COLO668 (cell line): ENCODE results near the gene HIPK1.

Experiments used
- DNase-seq: peaks from one replicate; lab custom pipeline; 2025; ENCODE audit not compliant: unreplicated experiment; lab: John Stamatoyannopoulos, UW

HIPK1 gene

GRCh38 chr1:113928941-113929749 lies at the start of gene HIPK1:
Gene HIPK1, plus strand, starts transcription at chr1:113929324.
- peak; percentile 98 for DNase-seq

- DNase-seq: no peak
Observed at GRCh38 chr1:113879739-113880038, 49.4 kb upstream of the HIPK1 start.

GRCh38 chr1:113881661-113882060 lies 47.5 kb upstream of the HIPK1 start:
- no peak for DNase-seq

GRCh38 chr1:113886417-113887401 lies 42.4 kb upstream of the HIPK1 start:
- no peak for DNase-seq

GRCh38 chr1:113887402-113888175 lies 41.5 kb upstream of the HIPK1 start, which contains the start of gene BCL2L15:
Gene BCL2L15, minus strand, starts transcription at chr1:113887581. Its CDS starts 206 bp downstream, at chr1:113887375.
- no peak for DNase-seq

GRCh38 chr1:113890816-113891215 lies 38.3 kb upstream of the HIPK1 start:
- no peak for DNase-seq

- DNase-seq: no peak
Observed at GRCh38 chr1:113891631-113892220, 37.4 kb upstream of the HIPK1 start.

GRCh38 chr1:113893267-113893666 lies 35.9 kb upstream of the HIPK1 start:
- DNase-seq: no peak

- DNase-seq: no peak
Observed at GRCh38 chr1:113895098-113895497, 34.0 kb upstream of the HIPK1 start.

GRCh38 chr1:113895961-113896360 lies 33.2 kb upstream of the HIPK1 start:
- DNase-seq: no peak

GRCh38 chr1:113898241-113898814 lies 30.8 kb upstream of the HIPK1 start:
- DNase-seq: no peak

- no peak for DNase-seq
Observed at GRCh38 chr1:113899111-113899510, 30.0 kb upstream of the HIPK1 start.

GRCh38 chr1:113901191-113901590 lies 27.9 kb upstream of the HIPK1 start:
- DNase-seq: no peak

GRCh38 chr1:113903501-113904292 lies 25.4 kb upstream of the HIPK1 start:
- peak; percentile 27 for DNase-seq

GRCh38 chr1:113904293-113904673 lies 24.8 kb upstream of the HIPK1 start:
- DNase-seq: no peak

GRCh38 chr1:113904674-113905434 lies 24.3 kb upstream of the HIPK1 start, which contains the start of the genes AP4B1 and DCLRE1B:
Gene AP4B1, minus strand, starts transcription at chr1:113904799. Its CDS starts 82 bp downstream, at chr1:113904717.
Gene DCLRE1B, plus strand, starts transcription at chr1:113905326. Its CDS starts 261 bp downstream, at chr1:113905587.
- peak; percentile 100 for DNase-seq

GRCh38 chr1:113905435-113905861 lies 23.7 kb upstream of the HIPK1 start:
- DNase-seq: peak; percentile 52

GRCh38 chr1:113912594-113913311 lies 16.4 kb upstream of the HIPK1 start:
- no peak for DNase-seq
